Measurements from ENCODE around the gene GPC5.
"Not testable (repeated sequence)": the region's sequence is repeated elsewhere in the genome, so short reads cannot be mapped to it uniquely, and the experiment has no call there.

DNA sequence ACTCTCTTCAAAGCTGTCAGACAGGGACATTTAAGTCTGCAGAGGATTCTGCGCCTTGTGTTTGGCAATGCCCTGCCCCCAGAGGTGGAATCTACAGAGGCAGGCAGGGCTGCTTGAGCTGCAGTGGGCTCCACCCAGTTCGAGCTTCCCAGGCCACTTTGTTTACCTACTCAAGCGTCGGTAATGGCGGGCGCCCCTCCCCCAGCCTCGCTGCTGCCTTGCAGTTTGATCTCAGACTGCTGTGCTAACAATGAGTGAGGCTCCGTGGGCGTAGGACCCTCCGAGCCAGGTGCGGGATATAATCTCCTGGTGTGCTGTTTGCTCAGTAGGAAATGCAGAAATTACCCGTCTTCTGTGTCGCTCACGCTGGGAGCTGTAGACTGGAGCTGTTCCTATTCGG, 40.3 kb downstream of the GPC5 start:
- TF ChIP-seq, protein P1, sequence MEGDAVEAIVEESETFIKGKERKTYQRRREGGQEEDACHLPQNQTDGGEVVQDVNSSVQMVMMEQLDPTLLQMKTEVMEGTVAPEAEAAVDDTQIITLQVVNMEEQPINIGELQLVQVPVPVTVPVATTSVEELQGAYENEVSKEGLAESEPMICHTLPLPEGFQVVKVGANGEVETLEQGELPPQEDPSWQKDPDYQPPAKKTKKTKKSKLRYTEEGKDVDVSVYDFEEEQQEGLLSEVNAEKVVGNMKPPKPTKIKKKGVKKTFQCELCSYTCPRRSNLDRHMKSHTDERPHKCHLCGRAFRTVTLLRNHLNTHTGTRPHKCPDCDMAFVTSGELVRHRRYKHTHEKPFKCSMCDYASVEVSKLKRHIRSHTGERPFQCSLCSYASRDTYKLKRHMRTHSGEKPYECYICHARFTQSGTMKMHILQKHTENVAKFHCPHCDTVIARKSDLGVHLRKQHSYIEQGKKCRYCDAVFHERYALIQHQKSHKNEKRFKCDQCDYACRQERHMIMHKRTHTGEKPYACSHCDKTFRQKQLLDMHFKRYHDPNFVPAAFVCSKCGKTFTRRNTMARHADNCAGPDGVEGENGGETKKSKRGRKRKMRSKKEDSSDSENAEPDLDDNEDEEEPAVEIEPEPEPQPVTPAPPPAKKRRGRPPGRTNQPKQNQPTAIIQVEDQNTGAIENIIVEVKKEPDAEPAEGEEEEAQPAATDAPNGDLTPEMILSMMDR (IDR thresholded peaks at IDR 0.05): not testable (repeated sequence)
- TF ChIP-seq EZH2 (IDR thresholded peaks at IDR 0.05): not testable (repeated sequence)
